Mucosa of descending colon (tissue), 3 donors: ENCODE data around the gene FNDC3A. TPM values are rescaled to one million over a fixed set of nuclear protein-coding genes. Genes with fewer than 3 reads are reported as not detected.
"Not testable (repeated sequence)": the region's sequence is repeated elsewhere in the genome, so short reads cannot be mapped to it uniquely, and the experiment has no call there.

Experiments
- ATAC-seq: fragments of 200-7000 bp; cut with Tn5 transposase; one replicate; pipeline ENCODE4 v1.9.1; 2020; ENCODE audit warnings: mild to moderate bottlenecking, moderate library complexity
- DNase-seq, 3 donors: peaks; one replicate each; pipeline ENCODE4 v3.0.0-alpha.2; 2020
- H3K36me3 ChIP-seq: fragments of 200-600 bp; one replicate; pipeline ENCODE4 v1.8.0; 2021; ENCODE audit warnings: low read depth, mild to moderate bottlenecking
- H3K4me1 ChIP-seq: fragments of 200-600 bp; one replicate; pipeline ENCODE4 v1.8.0; 2021; ENCODE audit warnings: low read depth, mild to moderate bottlenecking
- H3K4me3 ChIP-seq: fragments of 200-600 bp; one replicate; pipeline ENCODE4 v1.8.0; 2021; ENCODE audit warnings: mild to moderate bottlenecking
- H3K9me3 ChIP-seq: fragments of 200-600 bp; one replicate; pipeline ENCODE4 v1.8.0; 2021; ENCODE audit warnings: mild to moderate bottlenecking
- intact Hi-C, 2 donors: fragments of 100-400 bp; cut with DNase I in 1 of 2; cut with micrococcal nuclease in 1 of 2; formaldehyde crosslinking; loops; one replicate each; pipeline versions ENCODE4 v1.11.0 to v1.11.1; 2022; cut with DNase I, micrococcal nuclease
- total RNA-seq, 3 donors: library from RNA; stranded (reverse); fragmentation: NEBNext Ultra II Directional in 2 of 3; extraction: Animal tissue kit (Norgen Biotek cat#: 25700) in 2 of 3; gene quantifications; one replicate each; pipeline versions ENCODE4 v1.2.1 to v1.2.4, GENCODE V29; 2021 to 2023
- TF ChIP-seq, protein P1 (sequence below): fragments of 200-600 bp; IDR thresholded peaks from one replicate; pipeline ENCODE4 v1.8.0; 2022; ENCODE audit warnings: antibody characterized with exemption, mild to moderate bottlenecking
- donor health status: DM: no; HTN: no; CAD: no; lungs with moderate emphysema.
- donor health status: DM: no; HTN: no; CAD: no.
- donor health status: DM: no; HTN: yes; CAD: no.

The FNDC3A gene
- total RNA-seq, 3 donors from 2014 or later: 46.6 to 63.6 (median 47.3) TPM

DNA sequence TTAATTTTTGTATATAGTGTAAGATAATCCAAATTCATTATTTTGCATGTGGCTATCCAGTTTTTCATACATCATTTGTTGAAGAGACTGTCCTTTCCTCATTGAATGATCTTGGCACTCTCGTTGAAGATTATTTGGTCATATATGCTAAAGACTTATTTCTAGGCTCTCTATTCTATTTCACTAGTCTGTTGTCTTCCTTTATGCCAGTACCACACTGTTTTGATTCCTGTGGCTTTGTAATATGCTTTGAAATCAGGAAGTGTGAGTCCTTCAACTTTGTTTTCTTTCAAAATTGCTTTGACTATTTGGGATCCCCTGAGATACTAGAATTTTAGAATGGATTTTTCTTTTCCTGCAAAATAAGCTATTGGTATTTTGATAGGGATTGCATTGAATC lies 24.5 kb downstream of the FNDC3A start:
- intact Hi-C loops: no loop called here
- no peak overlapping the region for H3K4me3 ChIP-seq
- TF ChIP-seq, protein P1, sequence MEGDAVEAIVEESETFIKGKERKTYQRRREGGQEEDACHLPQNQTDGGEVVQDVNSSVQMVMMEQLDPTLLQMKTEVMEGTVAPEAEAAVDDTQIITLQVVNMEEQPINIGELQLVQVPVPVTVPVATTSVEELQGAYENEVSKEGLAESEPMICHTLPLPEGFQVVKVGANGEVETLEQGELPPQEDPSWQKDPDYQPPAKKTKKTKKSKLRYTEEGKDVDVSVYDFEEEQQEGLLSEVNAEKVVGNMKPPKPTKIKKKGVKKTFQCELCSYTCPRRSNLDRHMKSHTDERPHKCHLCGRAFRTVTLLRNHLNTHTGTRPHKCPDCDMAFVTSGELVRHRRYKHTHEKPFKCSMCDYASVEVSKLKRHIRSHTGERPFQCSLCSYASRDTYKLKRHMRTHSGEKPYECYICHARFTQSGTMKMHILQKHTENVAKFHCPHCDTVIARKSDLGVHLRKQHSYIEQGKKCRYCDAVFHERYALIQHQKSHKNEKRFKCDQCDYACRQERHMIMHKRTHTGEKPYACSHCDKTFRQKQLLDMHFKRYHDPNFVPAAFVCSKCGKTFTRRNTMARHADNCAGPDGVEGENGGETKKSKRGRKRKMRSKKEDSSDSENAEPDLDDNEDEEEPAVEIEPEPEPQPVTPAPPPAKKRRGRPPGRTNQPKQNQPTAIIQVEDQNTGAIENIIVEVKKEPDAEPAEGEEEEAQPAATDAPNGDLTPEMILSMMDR: no peak
- ATAC-seq (no peak), DNase-seq (no peak)
- peaks cover 17% of the 10 kb centered on the region for H3K9me3 ChIP-seq
- H3K4me1 ChIP-seq: no peaks in the 10 kb centered on the region
- no peaks in the 10 kb centered on the region for H3K36me3 ChIP-seq

DNA sequence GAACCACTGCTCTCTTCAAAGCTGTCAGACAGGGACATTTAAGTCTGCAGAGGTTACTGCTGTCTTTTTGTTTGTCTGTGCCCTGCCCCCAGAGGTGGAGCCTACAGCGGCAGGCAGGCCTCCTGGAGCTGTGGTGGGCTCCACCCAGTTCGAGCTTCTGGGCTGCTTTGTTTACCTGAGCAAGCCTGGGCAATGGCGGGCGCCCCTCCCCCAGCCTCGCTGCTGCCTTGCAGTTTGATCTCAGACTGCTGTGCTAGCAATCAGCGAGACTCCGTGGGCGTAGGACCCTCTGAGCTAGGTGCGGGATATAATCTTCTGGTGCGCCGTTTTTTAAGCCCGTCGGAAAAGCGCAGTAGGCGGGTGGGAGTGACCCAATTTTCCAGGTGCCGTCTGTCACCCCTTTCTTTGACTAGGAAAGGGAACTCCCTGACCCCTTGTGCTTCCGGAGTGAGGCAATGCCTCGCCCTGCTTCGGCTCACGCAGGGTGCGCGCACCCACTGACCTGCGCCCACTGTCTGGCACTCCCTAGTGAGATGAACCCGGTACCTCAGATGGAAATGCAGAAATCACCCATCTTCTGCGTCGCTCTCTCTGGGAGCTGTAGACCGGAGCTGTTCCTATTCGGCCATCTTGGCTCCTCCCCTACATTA lies 43.4 kb downstream of the FNDC3A start:
- H3K4me3 ChIP-seq, ATAC-seq, H3K4me1 ChIP-seq, DNase-seq, H3K9me3 ChIP-seq, H3K36me3 ChIP-seq, intact Hi-C loops: not testable (repeated sequence)

DNA sequence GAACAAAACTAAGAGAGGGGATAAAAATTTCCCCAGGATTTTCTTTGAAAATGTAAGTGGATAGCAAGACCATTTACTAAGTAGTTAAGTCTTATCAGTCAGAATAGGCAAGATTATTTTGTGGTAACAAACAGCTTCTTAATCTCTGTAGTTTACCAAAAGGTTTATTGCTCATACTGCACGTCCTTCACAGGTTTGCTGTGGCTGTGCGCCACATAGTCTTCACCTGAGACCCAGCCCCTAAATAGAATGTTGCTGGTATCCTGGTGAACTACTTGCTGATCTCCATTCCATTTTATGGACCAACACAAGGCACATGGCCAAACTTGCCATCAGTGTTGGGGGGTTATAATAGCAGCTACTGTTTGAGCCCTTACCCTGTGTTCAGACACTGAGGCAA lies 44.6 kb downstream of the FNDC3A start:
- Histone ChIP-seq H3K9me3 (no peaks in the 10 kb centered on the region), H3K36me3 (no peaks in the 10 kb centered on the region), H3K4me3 (no peak overlapping the region), H3K4me1 (no peaks in the 10 kb centered on the region)
- DNase-seq (no peak), ATAC-seq (no peak)
- TF ChIP-seq, protein P1: no peak
- intact Hi-C loops: no loop called here

DNA sequence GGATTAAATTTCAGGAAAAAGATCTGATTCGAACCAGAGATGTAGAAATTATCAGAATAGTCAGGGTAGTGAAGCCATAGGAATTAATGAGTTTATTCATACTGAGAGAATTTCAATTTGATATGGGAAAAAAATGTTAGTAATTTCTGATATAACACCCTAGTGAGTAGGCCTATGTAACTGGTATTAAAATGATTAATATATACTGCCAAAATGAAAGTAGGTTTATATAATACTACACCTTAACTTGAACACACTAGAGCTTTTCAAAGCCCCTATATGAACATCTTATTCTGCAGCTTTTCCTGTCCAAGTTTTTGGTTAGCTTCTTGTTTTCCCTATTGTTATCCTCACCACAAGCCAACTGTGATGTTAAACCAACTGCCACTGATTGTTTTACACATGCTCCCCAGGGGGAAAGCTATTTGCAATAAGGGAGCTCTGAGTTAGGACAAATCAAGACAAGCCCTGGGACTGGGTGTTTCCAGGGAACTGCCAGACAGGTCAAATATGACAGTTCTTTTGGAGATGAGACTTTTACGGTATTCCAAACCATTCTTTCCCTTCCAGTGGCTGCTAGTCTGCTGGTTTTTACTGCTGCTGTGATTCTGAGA lies 45.3 kb downstream of the FNDC3A start:
- no peaks in the 10 kb centered on the region for H3K9me3 ChIP-seq
- H3K4me3 ChIP-seq: no peak overlapping the region
- intact Hi-C loops: no loop called here
- TF ChIP-seq, protein P1: no peak
- H3K36me3 ChIP-seq: no peaks in the 10 kb centered on the region
- no peaks in the 10 kb centered on the region for H3K4me1 ChIP-seq
- DNase-seq (no peak), ATAC-seq (no peak)

DNA sequence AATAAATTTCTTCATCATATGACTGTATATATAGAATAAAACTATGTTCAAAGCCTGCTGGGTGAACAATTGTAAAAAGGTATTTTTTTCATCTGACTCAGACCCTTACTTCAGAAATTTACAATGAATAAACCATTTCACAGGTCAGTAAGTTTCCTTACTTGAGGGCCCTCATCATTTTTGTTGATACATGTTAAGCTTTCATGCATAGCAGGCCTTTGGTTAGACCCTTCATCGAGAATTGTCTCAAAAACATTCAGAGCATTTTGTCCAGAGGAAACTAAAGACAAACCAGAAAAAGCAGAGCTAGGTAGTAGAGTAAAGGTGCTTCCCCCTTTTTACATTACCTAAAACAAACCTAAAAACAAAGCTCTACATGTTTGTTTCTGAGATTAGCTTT lies 46.2 kb downstream of the FNDC3A start:
- Histone ChIP-seq H3K4me1 (no peaks in the 10 kb centered on the region), H3K36me3 (no peaks in the 10 kb centered on the region), H3K4me3 (no peak overlapping the region), H3K9me3 (no peaks in the 10 kb centered on the region)
- TF ChIP-seq, protein P1: no peak
- intact Hi-C loops: no loop called here
- ATAC-seq (no peak), DNase-seq (no peak)

DNA sequence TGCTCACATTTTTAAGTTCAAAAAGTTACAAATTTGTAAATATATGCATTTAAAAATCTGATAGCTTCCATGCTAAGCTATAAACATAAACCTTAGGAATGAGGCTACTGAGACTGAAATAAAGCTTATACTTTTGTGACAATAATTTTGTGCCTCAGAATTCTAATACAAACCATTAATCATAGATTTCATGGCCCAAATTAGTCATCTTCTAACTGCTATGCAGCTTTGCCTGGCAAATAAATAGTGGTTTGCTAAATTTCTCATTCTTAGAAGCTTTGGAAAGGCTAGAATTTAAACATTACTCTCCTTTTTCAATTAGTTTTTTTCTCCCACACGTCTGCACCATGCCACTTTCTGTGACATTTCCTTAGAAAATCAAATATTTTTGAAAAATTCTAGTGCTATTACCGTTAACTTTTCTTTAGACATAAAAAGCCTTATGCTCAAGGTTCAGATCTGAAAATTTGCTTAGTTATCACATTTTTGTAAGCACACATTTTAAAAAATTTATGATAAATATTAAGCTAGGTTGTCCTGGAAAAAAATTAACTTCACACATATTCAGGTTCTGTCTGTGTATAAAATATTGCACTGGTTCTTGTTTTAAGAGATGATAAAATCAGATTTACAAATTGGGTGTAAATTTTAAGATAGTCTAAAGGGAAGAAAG lies 46.9 kb downstream of the FNDC3A start:
- no peaks in the 10 kb centered on the region for H3K9me3 ChIP-seq
- H3K4me1 ChIP-seq: no peaks in the 10 kb centered on the region
- H3K36me3 ChIP-seq: no peaks in the 10 kb centered on the region
- DNase-seq: no peak
- H3K4me3 ChIP-seq: no peak overlapping the region
- TF ChIP-seq, protein P1: no peak
- intact Hi-C loops: no loop called here
- ATAC-seq: no peak
